Heart right ventricle (tissue), 16 donors: ENCODE results near the gene ARRB1. TPM values are rescaled to one million over a fixed set of nuclear protein-coding genes. Genes with fewer than 3 reads are reported as not detected.

Source experiments
- ATAC-seq, 8 donors: fragments of 200-7000 bp; cut with Tn5 transposase; one replicate each; pipeline ENCODE4 v1.9.1; 2020; ENCODE audit warnings: mild to moderate bottlenecking in 8 of 8, moderate library complexity in 8 of 8, moderate number of reproducible peaks in 1 of 8
- DNase-seq, 2 donors: peaks; one replicate each; pipeline ENCODE4 v3.0.0-alpha.2; 2020
- H3K27ac ChIP-seq, 10 donors: fragments of 200-600 bp; sonication (generic) in 2 of 10; one replicate each; pipeline versions ENCODE4 v1.5.0 to v1.8.0; 2020 to 2022; ENCODE audit warnings: mild to moderate bottlenecking in 3 of 10
- H3K27me3 ChIP-seq, 7 donors: fragments of 200-600 bp; one replicate each; pipeline ENCODE4 v1.8.0; 2021 to 2022; ENCODE audit warnings: mild to moderate bottlenecking in 2 of 7
- H3K36me3 ChIP-seq, 9 donors: fragments of 200-600 bp; sonication (generic) in 1 of 9; one replicate each; pipeline versions ENCODE4 v1.5.0 to v1.8.0; 2020 to 2022; ENCODE audit warnings: mild to moderate bottlenecking in 2 of 9
- H3K4me1 ChIP-seq, 9 donors: fragments of 200-600 bp; sonication (generic) in 1 of 9; one replicate each; pipeline versions ENCODE4 v1.5.0 to v1.8.0; 2020 to 2022; ENCODE audit warnings: mild to moderate bottlenecking in 4 of 9
- H3K4me3 ChIP-seq, 10 donors: fragments of 200-600 bp; sonication (generic) in 2 of 10; one replicate each; pipeline versions ENCODE4 v1.5.0 to v1.8.0; 2020 to 2022; ENCODE audit warnings: mild to moderate bottlenecking in 7 of 10, moderate library complexity in 2 of 10
- H3K9me3 ChIP-seq, 11 donors: fragments of 200-600 bp in 10 of 11; sonication (generic) in 2 of 11; one replicate each; pipeline versions ENCODE4 v1.5.0 to v1.8.0; 2013 to 2022; ENCODE audit warnings: mild to moderate bottlenecking in 2 of 11, control low read depth in 1 of 11, moderate library complexity in 1 of 11
- WGBS, 2 donors: extraction: QIAGEN DNeasy Blood & Tissue Kit; methylation state at CpG; one replicate each; pipeline ENCODE4 v1.1.7; 2013; ENCODE audit warnings: inconsistent platforms in 1 of 2; 5-methylcytosine and 5-hydroxymethylcytosine counted together
- intact Hi-C, 10 donors: fragments of 100-400 bp; cut with DNase I; formaldehyde crosslinking; loops; one replicate each; pipeline versions ENCODE4 v1.11.1 to v1.14.2; 2022
- polyA plus RNA-seq, 2 donors: library from polyadenylated mRNA; stranded (reverse); fragments of 200-250 nt; gene quantifications; one replicate each; pipeline ENCODE4 v1.2.3, GENCODE V29; 2013
- total RNA-seq, 10 donors: library from RNA; stranded (reverse); fragmentation: NEBNext Ultra II Directional in 3 of 10; extraction: Animal tissue kit (Norgen Biotek cat#: 25700) in 3 of 10; gene quantifications; one replicate each; pipeline versions ENCODE4 v1.2.1 to v1.2.4, GENCODE V29; 2021 to 2023
- TF ChIP-seq, protein P1 (sequence below), 9 donors: fragments of 200-600 bp; sonication (generic) in 2 of 9; IDR thresholded peaks; one replicate each; pipeline versions ENCODE4 v1.5.0 to v1.8.0; 2021 to 2022; ENCODE audit warnings: antibody characterized with exemption in 9 of 9, mild to moderate bottlenecking in 5 of 9, moderate library complexity in 1 of 9
- donor health status: Arrhythmogenic right ventricular cardiomyopathy.
- donor health status: ischemic (EF 13 %, LVEDD 7.1; RV severe dilation, severe dysfunction).
- donor health status: healthy with polysubstance abuse.
- donor health status: DM: no; HTN: yes; CAD: no.
- donor health status: DM: no; HTN: no; CAD: no.
- donor health status: ischemic (EF 25% LVEDD 6.9; RV normal size, moderate dysfunction).
- donor health status: ischemic (EF 25% LVEDD 5.7; RV mildly dilated, moderate dysfunction).
- donor health status: healthy.
- donor health status: DM: yes; HTN: yes; CAD: no.
- donor health status: Ischemic cardiomyopathy.
- donor health status: ischemic (EF 35%, LVEDD 5.7; RV mildly dilated, moderate dysfunction).
- donor health status: nonischemic (EF 11% LVEDD 7.7; RV severe dilation, severe dysfunction).
- donor health status: DM: yes; HTN: yes; CAD: no.
- donor health status: PGD.
- donor health status: ischemic (EF 29% LVEDD 5.4; RV normal size, mild dysfunction).
- donor health status: nonischemic (EF 23%, LVEDD 6.1; RV moderate dilation, normal function).

ARRB1 gene
- total and polyA plus RNA-seq, 12 donors = 8.1 to 33.9 (median 19.9) TPM

GRCh38 chr11:75293903-75294302 lies 57.6 kb downstream of the ARRB1 start:
- 90 to 92% methylated on average over 2 of the region's 2 CpGs for WGBS, 2 donors
- Histone ChIP-seq H3K9me3 (no peaks in the 10 kb centered on the region), H3K27ac (no peak overlapping the region), H3K4me3 (no peak overlapping the region), H3K36me3 (peaks cover 0 to 53% (median 0%) of the 10 kb centered on the region in 9 donors), H3K4me1 (peaks cover 0 to 25% (median 11%) of the 10 kb centered on the region in 9 donors), H3K27me3 (no peaks in the 10 kb centered on the region)
- intact Hi-C loops = no loop called here
- no peak for DNase-seq
- ATAC-seq = no peak
- TF ChIP-seq, protein P1, sequence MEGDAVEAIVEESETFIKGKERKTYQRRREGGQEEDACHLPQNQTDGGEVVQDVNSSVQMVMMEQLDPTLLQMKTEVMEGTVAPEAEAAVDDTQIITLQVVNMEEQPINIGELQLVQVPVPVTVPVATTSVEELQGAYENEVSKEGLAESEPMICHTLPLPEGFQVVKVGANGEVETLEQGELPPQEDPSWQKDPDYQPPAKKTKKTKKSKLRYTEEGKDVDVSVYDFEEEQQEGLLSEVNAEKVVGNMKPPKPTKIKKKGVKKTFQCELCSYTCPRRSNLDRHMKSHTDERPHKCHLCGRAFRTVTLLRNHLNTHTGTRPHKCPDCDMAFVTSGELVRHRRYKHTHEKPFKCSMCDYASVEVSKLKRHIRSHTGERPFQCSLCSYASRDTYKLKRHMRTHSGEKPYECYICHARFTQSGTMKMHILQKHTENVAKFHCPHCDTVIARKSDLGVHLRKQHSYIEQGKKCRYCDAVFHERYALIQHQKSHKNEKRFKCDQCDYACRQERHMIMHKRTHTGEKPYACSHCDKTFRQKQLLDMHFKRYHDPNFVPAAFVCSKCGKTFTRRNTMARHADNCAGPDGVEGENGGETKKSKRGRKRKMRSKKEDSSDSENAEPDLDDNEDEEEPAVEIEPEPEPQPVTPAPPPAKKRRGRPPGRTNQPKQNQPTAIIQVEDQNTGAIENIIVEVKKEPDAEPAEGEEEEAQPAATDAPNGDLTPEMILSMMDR (IDR thresholded peaks at IDR 0.05) = no peak

GRCh38 chr11:75292943-75293342 lies 58.5 kb downstream of the ARRB1 start:
- intact Hi-C loops = no loop called here
- Histone ChIP-seq H3K27ac (no peak overlapping the region), H3K27me3 (no peaks in the 10 kb centered on the region), H3K9me3 (no peaks in the 10 kb centered on the region), H3K36me3 (peaks cover 0 to 59% (median 0%) of the 10 kb centered on the region in 9 donors), H3K4me3 (no peak overlapping the region), H3K4me1 (peaks cover 0 to 25% (median 11%) of the 10 kb centered on the region in 9 donors)
- TF ChIP-seq, protein P1 (IDR thresholded peaks at IDR 0.05) = no peak
- ATAC-seq (peak in 1 of 8 donors; percentile 31), DNase-seq (no peak)
- 69 to 80% methylated on average over 3 of the region's 3 CpGs for WGBS, 2 donors

DNA sequence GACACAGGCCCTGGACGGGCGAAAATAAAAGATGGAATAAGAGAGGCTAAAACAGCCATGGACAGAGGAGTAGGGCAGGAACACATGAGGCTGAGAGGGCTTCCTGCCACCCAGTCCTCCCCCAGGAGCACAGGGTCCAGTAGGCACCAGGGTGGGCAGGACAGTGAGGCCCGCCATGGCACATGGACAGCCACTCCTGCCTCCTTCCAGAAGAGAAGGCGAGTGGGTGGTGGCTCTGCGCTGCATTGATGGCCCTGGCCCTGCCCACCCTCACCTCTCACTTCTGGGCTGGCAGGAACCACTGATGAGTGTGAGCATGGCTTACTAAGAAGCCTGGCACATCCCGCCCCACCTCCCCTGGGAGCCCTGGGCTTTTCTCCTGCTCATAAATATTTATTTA lies 59.7 kb downstream of the ARRB1 start:
- Histone ChIP-seq H3K27ac (no peak overlapping the region), H3K36me3 (peaks cover 0 to 71% (median 6%) of the 10 kb centered on the region in 9 donors), H3K4me1 (peaks cover 0 to 29% (median 13%) of the 10 kb centered on the region in 9 donors), H3K9me3 (no peaks in the 10 kb centered on the region), H3K27me3 (no peaks in the 10 kb centered on the region), H3K4me3 (no peak overlapping the region)
- ATAC-seq = no peak
- TF ChIP-seq, protein P1 (IDR thresholded peaks at IDR 0.05) = no peak
- intact Hi-C loops = no loop called here
- 91 to 92% methylated on average over 6 of the region's 6 CpGs for WGBS, 2 donors
- no peak for DNase-seq

DNA sequence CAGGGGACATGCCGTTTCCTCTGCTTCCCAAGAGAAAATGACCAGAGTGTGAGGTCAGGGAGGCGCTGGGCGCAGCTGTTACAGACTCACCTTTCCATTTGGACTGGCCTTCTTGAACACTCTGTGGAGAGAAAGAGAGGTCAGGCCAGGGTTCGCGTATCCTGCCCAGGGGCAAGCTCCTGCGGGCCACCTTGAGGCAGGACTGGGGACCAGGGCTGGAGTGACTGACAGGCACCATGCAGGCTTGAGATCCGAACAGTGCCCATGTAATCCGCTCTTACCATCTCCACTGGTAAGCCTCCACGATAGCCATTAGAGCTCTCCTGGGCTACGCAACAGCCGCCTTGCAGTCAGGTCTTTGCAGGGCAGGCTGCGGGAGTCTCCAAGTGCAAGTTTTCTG lies 61.5 kb downstream of the ARRB1 start:
- Histone ChIP-seq H3K27me3 (no peaks in the 10 kb centered on the region), H3K27ac (no peak overlapping the region), H3K9me3 (no peaks in the 10 kb centered on the region), H3K4me3 (no peak overlapping the region), H3K36me3 (peaks cover 0 to 76% (median 9%) of the 10 kb centered on the region in 9 donors), H3K4me1 (peaks cover 0 to 29% (median 13%) of the 10 kb centered on the region in 9 donors)
- ATAC-seq (no peak), DNase-seq (no peak)
- intact Hi-C loops = loop anchor here in 5 of 10 donors (5.0 to 10.0 kb wide), 3 partner anchors 32 to 245 kb away; partner anchors contain the start of gene GDPD5 (in 1 of the 5)
- TF ChIP-seq, protein P1 (IDR thresholded peaks at IDR 0.05) = no peak
- 96% methylated on average over 12 of the region's 12 CpGs for WGBS, 2 donors
